ENCODE results near the gene FAM118A.
"Not testable (repeated sequence)": the region's sequence is repeated elsewhere in the genome, so short reads cannot be mapped to it uniquely, and the experiment has no call there.

Gene FAM118A

DNA sequence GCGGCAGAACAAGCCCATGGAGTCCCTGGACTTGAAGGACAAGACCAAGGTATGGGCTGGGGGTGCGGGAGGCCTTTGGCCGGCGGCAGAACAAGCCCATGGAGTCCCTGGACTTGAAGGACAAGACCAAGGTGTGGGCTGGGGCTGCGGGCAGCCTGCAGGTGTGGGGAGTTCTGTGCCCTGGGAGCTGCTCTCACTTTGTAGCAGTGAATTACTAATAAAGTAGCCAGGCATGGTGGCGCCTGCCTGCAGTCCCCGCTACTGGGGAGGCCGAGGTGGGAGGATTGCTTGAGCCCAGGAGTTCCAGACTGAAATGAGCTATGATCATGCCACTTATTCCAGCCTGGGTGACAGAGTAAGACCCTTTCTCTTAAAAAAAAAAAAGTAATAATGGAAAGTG lies 18.5 kb downstream of the FAM118A start:
- DNase-seq (ENCODE audit: extremely low spot score, insufficient read length, low read depth); FAIRE-seq: not testable (repeated sequence)

DNA sequence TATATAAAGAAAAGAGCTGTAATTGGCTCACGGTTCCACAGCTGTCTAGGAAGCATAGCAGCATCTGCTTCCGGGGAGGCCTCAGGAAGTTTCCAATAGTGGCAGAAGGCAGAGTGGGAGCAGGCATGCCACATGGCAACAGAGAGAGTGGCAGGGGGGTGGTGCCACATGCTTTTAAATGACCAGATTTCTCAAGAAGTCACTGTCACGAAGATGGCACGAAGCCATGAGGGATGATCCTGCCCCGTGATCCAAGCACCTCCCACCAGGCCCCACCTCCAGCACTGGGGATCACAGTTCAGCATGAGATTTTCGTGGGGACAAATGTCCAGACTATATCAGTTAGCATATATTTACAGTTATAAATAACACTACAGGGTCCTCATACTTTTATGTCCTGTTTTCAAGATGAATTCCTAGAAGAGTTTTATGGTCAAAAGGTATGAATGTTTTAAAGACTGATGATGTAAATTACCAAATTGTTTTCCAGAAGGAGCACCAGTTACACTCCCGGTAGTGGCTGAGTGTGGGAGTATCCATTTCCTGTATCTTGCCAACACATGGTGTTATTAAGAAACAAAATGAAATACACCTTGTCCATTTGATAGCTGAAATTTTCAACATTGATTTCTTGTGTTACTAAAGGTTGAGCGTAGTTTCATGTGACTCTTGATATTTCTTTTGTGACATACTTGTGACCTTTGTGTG lies 19.2 kb downstream of the FAM118A start:
- no peak for FAIRE-seq

DNA sequence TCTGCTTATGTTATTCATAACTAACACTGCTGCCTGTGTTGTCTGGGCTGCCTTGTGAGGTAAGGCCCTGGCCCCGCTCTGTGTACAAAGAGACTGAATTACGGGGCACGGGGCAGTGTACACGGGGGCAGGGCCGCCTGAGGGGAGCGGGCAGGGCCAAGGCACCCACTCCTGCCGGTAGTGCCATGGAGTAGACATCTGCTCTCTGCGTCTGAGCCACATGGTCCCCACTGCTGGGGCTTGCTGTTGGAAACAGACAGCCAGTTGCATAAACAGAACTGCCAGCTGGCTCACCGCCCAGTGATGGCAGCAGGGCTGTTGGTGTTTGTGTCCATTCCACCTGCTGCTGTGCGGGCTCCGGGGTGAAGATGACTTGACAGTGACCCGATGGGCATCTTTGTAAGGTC lies 19.8 kb downstream of the FAM118A start:
- FAIRE-seq (no peak), DNase-seq (ENCODE audit: extremely low spot score, insufficient read length, low read depth) (no peak)

More for the DNA sequence above, 19.2 kb downstream of the FAM118A start:
- DNase-seq (ENCODE audit: extremely low spot score, insufficient read length, low read depth) = no peak

DNA sequence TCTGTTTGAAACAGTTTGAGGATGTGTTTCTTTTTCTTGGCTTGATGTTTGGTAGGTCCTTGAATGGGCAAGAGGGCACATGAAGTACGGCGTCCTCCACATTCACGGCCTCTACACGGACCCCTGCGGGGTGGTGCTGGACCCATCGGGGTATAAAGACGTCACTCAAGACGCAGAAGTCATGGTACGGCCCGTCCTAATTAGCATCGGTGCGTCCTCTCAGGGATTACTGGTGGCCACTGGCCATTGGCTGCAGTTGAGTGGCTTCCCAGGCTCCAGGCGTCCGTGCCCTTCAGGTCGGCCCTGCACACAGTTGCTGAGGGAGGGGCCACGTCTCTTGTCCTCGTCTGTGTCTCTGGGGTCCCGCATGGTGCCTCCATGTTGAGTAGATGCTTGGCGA lies 20.8 kb downstream of the FAM118A start:
- FAIRE-seq (no peak), DNase-seq (ENCODE audit: extremely low spot score, insufficient read length, low read depth) (no peak)

DNA sequence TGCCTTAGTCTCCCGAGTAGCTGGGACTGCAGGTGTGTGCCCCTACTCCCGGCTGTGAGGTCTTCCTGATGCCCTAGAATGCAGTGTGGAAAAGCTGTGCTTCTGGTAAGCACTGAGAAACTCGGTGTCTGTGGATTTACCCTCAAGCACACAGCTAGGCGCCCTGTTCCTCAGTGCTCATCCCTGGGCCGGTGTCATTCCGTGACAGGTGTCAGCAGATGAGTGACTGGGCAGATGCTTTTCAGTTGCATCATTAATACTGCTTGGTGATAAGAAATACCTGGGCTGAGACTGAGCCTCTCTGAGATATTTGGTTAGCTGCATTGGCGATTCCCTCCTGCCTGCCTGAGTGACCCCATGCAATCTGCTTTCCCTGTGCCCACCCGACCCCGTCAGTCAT lies 21.8 kb downstream of the FAM118A start:
- DNase-seq (ENCODE audit: extremely low spot score, insufficient read length, low read depth) = no peak
- no peak for FAIRE-seq

DNA sequence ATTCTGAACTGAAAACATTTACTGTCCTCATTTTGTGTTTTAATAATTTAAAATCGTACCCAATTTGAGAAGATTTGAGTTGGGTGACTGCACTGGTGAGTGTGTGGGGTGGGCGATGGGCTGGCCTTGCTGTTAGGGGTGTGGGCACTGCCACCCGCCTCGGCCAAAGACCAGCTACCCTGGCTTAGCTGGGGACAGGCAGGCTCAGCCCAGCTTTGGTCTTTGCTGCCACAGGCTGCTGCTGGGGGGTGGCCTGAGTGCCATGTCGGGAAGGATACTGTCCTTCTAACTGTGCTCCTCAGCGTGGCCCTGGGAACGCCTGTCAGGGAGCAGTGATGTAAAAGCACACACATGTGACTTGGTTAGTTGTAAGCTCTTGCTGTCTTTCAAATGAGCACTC lies 22.3 kb downstream of the FAM118A start:
- DNase-seq (ENCODE audit: extremely low spot score, insufficient read length, low read depth) (no peak), FAIRE-seq (no peak)

DNA sequence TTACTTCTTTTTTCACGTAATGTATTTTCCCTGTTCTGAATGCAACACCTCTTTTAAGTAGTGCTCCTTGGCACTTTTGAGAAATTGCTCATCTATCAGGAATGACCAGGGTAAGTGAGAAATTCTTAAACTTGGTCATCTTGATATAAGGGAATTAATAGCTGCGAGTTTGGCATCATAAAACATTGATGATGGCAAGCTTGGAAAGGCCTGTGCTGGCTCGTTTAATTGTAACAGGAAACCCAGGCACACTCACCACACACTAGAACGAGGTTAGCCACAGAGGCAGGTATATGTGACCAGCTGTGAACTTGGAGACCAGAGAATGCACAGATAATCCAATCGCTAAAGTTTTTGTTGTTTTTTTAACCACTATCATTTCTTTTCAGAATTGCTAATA lies 24.3 kb downstream of the FAM118A start:
- no peak for FAIRE-seq
- DNase-seq (ENCODE audit: extremely low spot score, insufficient read length, low read depth) = no peak

DNA sequence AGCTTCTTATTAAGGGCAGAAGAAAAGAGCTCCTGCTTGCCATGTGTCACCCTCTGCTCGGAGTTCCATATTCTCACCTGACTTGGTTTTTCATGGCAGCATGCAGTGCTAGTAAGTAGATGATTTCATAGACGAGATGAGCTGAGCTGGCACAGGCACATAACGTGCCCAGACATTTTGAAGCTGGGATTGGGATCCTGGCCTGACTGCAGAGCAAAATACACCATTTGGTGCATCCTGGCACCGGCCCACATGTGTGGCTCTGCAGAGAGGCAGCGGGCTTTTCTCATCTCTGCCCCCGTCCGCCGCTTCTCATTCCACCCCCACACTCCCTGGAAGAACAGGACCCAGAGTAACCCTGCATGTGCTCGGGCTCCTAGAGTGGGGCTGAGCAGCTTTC lies 24.8 kb downstream of the FAM118A start:
- no peak for DNase-seq (ENCODE audit: extremely low spot score, insufficient read length, low read depth)
- FAIRE-seq = no peak

DNA sequence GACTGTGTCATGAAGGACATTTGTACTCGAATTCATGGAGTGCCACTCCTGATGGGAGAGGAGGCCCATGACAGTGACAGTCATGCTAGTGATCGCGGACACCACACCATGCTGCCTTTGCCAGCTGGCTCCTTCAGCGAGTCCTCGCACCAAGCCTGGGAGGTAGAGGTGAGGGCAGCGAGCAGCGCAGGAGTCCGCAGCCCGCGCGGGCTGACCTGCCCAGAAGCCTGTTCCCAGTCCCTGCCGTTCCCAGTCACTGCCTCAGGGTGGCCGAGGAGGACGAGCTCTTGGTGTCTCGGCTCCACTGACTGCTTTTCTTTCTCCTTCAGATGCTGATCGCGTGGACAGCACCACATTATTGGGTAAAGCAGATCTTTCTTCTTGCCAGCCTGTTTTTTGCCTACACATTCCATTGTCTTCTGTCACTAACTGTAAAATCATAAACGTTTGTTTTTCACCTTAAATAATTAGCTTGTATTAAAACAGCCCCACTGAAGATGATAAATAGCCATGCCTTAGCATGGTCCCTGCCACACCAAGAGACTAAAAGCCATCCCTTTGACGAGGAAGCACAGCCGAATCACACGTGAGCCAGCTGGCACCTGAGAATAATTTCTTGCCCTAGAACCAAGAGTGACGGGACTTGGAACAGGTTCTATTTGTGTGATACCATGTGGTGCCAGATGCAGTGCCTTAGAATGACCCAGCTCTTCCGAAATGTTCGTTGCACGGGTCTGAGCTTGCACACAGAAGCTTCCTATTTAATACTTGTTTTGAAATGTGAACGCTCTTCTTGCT lies 25.5 kb downstream of the FAM118A start:
- FAIRE-seq = no peak
- no peak for DNase-seq (ENCODE audit: extremely low spot score, insufficient read length, low read depth)

DNA sequence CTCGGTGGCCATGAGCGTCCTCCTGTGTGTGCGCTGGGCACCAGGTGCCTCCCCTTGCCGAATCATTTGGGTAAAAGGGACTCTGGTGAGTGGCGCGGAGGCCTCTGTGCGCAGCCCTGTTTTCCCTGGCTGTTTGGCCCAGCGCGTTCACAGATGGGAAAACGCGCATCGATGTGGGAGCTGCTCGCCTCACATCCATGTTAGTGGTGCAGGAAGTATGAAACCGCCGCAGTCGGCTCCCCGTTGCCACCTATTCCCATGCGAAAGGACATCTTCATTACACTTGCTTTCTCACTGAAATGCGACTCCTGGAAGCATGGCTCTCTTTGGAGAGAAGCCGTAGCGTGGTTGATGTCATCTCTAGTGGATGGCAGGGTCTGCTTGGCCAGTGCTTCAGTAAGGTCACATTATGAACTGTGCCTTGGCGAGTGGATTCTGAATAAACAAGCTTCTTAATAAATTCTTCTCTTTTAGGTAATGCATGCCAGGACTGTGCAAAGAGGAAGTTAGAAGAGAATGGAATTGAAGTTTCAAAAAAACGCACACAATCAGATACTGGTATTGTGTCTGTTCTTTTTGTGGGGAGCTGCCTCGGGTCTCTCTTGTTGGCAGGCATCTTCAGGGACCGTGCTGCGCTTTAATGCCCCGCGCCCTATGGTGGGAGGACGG lies 26.3 kb downstream of the FAM118A start:
- FAIRE-seq (no peak), DNase-seq (ENCODE audit: extremely low spot score, insufficient read length, low read depth) (no peak)

DNA sequence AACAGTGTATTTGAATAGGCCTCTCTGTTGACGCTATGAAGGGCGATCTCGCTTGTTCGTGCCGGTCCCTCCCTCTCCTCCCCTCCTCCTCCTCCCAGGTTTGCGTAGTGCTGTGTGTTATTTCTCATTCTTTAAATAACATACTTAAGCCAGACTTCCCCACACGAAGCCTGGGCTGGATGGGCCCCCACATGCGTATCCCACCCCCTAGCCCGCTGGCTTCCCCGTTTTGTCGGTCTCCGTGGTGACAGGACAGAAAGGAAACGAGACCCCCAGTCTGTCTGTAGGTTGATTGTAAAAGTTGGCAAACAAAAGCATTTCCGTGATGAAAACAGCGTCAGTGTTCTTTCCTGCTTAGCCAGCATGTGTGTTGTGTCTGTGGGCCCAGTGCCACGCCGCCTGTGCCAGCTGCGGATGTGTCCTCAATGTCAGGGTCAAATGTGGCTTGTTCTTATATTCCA lies 27.3 kb downstream of the FAM118A start:
- DNase-seq (ENCODE audit: extremely low spot score, insufficient read length, low read depth) = no peak
- no peak for FAIRE-seq

DNA sequence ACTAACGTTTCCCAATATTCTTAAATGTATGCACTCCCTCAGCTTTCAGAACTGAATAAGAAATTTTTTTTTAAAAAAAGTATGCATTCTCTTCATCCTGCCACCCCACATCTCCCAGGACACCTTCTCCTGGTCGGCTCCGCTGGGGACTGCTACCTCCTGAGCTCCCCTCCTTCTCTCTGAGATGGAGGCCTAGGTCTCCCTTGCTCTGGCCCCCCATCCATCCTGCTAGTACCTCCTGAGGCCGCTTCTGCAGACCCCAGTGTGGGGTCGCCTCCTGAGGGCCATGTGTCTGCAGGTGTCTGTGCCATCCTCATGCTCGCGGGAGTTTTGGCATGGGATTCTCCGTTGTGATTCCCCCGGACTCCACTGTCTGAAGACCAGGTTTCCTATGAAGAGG lies 27.8 kb downstream of the FAM118A start:
- DNase-seq (ENCODE audit: extremely low spot score, insufficient read length, low read depth) = no peak
- FAIRE-seq = no peak

DNA sequence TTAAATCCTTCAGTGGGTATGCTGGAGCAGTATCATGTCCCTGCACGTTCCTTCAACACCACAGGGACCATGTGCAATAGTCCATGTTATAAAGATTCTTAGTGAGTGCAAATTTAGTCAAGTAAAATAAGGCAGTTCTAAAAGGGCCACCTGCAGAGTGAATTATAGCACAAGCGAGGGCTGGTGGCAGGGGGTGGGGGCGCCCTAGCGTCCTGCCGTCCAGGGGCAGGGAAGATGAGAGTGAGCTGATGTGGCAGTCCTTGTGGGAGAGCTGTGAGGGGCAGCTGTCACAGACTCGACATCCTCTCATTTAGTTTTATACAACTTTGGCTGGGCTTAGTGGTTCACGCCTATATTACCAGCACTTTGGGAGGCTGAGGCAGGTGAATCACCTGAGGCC lies 29.1 kb downstream of the FAM118A start:
- no peak for DNase-seq (ENCODE audit: extremely low spot score, insufficient read length, low read depth)
- FAIRE-seq = no peak

DNA sequence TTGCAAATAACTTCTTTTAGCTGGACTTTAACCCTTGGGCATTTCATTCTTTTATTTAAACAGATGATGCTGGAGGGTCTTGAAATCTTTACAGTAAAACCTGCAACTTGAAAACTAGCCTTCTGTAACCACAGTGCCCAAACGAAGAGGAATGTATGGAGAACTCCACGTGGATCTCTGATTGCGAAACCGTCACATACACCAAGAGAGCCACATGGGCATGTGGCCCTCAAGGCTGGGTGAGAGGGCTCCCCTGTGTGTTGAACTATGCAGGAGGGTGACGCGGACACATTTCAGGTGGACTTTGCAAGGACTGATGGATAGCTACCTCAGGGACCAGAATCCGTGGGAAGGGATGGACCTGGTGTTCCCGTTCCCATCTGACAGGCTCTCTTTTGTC lies 30.6 kb downstream of the FAM118A start:
- no peak for FAIRE-seq
- no peak for DNase-seq (ENCODE audit: extremely low spot score, insufficient read length, low read depth)

DNA sequence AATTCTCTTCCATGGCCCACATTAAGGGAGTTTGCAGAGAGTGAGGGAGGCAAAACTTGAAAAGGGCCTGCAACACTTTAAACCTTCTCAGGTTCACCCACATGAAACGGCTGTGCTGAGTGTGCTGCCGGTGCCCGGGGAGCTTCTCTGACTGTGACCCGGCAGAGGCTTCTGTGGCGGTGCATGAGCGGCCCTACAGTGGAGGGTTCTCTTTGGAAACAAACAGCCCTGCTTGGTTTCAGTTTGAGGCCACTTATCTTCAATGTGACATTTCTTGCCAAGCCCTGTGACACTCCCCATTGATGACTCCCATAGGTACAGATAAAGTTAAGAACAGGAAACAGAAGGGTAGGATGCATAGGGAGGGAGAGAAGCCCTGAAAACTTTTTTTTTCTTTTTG lies 31.8 kb downstream of the FAM118A start:
- FAIRE-seq (no peak), DNase-seq (ENCODE audit: extremely low spot score, insufficient read length, low read depth) (no peak)

DNA sequence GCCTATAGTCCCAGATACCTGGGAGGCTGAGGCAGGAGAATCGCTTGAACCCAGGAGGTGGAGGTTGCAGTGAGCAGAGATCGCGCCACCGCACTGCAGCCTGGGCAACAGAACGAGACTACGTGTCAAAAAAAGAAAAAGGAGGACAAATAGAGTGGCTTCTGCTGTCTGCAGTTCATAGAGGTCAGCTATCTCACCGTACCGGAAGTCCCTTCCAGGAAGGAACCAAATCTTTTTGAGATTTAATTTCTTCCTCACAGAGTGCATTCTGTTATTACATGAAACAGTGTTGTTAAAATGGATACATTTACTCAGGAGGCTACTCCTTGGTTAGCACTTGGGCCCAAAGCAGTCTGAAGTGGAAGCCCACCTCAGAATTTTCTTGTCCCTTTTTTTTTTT lies 33.4 kb downstream of the FAM118A start:
- no peak for FAIRE-seq
- no peak for DNase-seq (ENCODE audit: extremely low spot score, insufficient read length, low read depth)

DNA sequence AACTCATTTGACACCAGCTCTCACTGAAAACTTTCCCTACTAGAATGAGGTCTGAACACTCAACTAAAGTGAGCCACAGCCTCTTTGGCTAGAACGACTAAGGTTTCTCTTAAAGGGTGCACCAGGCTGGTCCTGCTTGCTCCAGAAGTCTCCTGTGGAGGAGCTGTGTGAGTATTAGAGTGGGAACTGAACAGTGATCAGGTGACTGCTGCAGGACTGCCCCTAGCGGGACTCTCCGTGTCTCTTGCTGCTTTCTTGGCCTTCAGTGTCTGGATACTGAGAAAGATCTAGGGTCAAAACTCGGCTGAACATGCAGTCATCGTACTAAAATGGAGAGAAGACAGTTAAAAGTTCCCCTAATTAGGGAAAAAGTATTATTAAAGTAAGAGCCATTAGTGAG lies 34.6 kb downstream of the FAM118A start:
- no peak for FAIRE-seq

DNA sequence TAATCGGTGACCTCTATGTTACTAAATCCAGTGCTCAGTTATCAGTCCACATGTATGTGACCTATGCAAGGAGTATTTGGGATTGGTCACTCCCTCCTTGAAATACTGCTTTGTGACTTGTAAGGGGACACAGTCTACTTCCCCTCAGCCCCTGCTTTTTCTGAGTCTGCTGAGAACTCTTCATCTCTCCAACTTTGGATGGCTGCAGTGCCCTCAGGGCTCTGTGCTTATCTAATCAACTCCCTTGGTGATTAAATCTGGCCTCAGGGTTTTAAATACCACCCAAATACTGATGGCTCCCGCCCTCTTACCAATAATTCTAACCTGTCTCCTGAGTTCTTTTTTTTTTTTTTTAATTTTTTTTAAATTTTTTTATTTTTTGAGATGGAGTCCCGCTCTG lies 40.2 kb downstream of the FAM118A start:
- FAIRE-seq = no peak
- DNase-seq (ENCODE audit: extremely low spot score, insufficient read length, low read depth) = no peak

More for the DNA sequence above, 34.6 kb downstream of the FAM118A start:
- DNase-seq (ENCODE audit: extremely low spot score, insufficient read length, low read depth) = no peak

DNA sequence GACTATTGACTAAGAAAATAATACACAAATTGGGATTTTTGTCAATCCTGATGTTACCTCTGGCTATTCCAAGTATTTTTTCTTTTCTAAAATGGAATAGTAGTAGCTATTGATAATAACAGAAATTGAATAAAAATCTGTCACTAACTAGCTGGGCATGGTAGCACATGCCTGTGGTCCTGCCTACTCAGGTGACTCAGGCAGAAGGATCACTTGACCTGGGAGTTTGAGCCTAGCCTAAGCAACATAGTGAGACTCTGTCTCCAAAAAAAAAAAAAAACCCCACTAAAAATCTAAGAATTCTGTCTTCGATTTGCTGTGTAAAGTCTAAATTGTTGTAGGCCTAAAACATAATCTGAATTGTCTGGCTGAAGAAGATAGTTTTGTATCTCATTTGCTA lies 42.2 kb downstream of the FAM118A start:
- FAIRE-seq (no peak), DNase-seq (ENCODE audit: extremely low spot score, insufficient read length, low read depth) (no peak)

DNA sequence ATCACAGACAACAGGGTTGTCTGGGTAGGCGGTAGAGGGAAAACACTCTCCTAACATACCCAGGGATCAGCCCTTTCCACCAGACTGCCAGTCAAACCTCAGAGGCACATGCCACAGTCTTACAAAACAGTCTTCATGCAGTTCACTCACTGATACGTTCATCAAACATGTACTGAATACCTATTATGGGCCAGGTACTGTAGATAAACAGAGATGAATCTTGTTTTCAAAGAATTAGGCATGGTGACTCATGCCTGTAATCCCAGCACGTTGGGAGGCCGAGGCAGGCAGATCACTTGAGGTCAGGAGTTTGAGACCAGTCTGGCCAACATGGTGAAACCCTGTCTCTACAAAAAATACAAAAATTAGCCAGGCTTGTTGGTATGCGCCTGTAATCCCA lies 43.0 kb downstream of the FAM118A start:
- DNase-seq (ENCODE audit: extremely low spot score, insufficient read length, low read depth); FAIRE-seq: not testable (repeated sequence)

DNA sequence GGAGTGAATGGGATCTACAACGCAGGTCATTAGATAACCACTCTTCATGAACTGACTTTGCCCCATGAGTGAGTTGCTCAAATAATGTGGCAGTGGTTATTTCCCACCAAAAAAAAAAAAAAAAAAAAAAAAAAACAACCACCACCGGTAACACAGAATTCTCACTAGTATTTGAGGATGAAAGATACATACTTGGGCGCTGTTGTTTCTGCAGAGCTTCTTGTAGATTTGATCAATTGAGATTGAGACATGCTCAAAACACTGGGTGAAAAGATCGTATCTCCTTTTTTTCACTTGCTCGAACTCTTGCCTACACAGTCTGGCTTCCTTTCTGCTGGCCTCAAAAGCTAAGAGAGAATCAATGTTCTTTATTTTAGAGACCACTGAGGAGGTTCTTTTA lies 44.1 kb downstream of the FAM118A start:
- DNase-seq (ENCODE audit: extremely low spot score, insufficient read length, low read depth) (no peak), FAIRE-seq (no peak)

All from GM18507 (cell line).